Heart left ventricle (tissue), 16 donors: Measurements from ENCODE around the gene SLC25A21. TPM values are rescaled to one million over a fixed set of nuclear protein-coding genes. Genes with fewer than 3 reads are reported as not detected.

Source experiments
- ATAC-seq, 4 donors: fragments of 200-7000 bp; cut with Tn5 transposase; one replicate each; pipeline ENCODE4 v1.9.1; 2020 to 2022; ENCODE audit warnings: moderate library complexity in 4 of 4, mild to moderate bottlenecking in 3 of 4, moderate number of reproducible peaks in 1 of 4
- DNase-seq, 5 donors: peaks; one replicate each; pipeline ENCODE4 v3.0.0-alpha.2; 2020
- H3K27ac ChIP-seq, 12 donors: fragments of 200-600 bp; sonication (generic) in 4 of 12; one replicate each; pipeline versions ENCODE4 v1.5.0 to v1.8.0; 2016 to 2022; ENCODE audit warnings: mild to moderate bottlenecking in 2 of 12
- H3K27me3 ChIP-seq, 9 donors: fragments of 200-600 bp; sonication (generic) in 2 of 9; one replicate each; pipeline versions ENCODE4 v1.5.1 to v1.8.0; 2016 to 2022; ENCODE audit warnings: mild to moderate bottlenecking in 3 of 9
- H3K36me3 ChIP-seq, 9 donors: fragments of 200-600 bp; sonication (generic) in 2 of 9; one replicate each; pipeline versions ENCODE4 v1.5.0 to v1.8.0; 2018 to 2022; ENCODE audit warnings: mild to moderate bottlenecking in 2 of 9
- H3K4me1 ChIP-seq, 12 donors: fragments of 200-600 bp; sonication (generic) in 4 of 12; one replicate each; pipeline versions ENCODE4 v1.5.0 to v1.8.0; 2016 to 2022; ENCODE audit warnings: mild to moderate bottlenecking in 3 of 12
- H3K4me3 ChIP-seq, 12 donors: fragments of 200-600 bp; sonication (generic) in 4 of 12; one replicate each; pipeline versions ENCODE4 v1.5.0 to v1.8.0; 2017 to 2022; ENCODE audit warnings: mild to moderate bottlenecking in 9 of 12, moderate library complexity in 4 of 12
- H3K9me3 ChIP-seq, 12 donors: fragments of 200-600 bp; sonication (generic) in 4 of 12; one replicate each; pipeline versions ENCODE4 v1.5.0 to v1.8.0; 2016 to 2022; ENCODE audit warnings: mild to moderate bottlenecking in 1 of 12
- CTCF ChIP-seq, 12 donors: fragments of 200-600 bp; sonication (generic) in 4 of 12; IDR thresholded peaks; one replicate each; pipeline versions ENCODE4 v1.5.0 to v1.8.0; 2018 to 2022; ENCODE audit warnings: antibody characterized with exemption in 12 of 12, mild to moderate bottlenecking in 5 of 12
- POLR2A ChIP-seq, 2 donors: fragments of 450-650 bp; IDR thresholded peaks; one replicate each; pipeline ENCODE4 v1.6.1; 2017; ENCODE audit warnings: antibody characterized with exemption in 2 of 2, mild to moderate bottlenecking in 2 of 2, moderate library complexity in 2 of 2
- WGBS, 4 donors: extraction: QIAGEN DNeasy Blood & Tissue Kit in 2 of 4; methylation state at CpG; one replicate each; pipeline versions ENCODE4 v1.1.5 to v1.1.7; 2013 to 2018; 5-methylcytosine and 5-hydroxymethylcytosine counted together
- intact Hi-C, 10 donors: fragments of 100-400 bp; cut with DNase I; formaldehyde crosslinking; loops; one replicate each; pipeline versions ENCODE4 v1.11.1 to v1.14.2; 2022
- polyA plus RNA-seq, 2 donors: library from polyadenylated mRNA; stranded (reverse); fragments of 200-250 nt; gene quantifications; one replicate each; pipeline ENCODE4 v1.2.3, GENCODE V29; 2013
- total RNA-seq, 9 donors: library from RNA; depleted of rRNA in 2 of 9; stranded (reverse); fragments of >200 nt in 2 of 9; fragmentation: NEBNext Ultra II Directional in 3 of 9; extraction: Animal tissue kit (Norgen Biotek cat#: 25700) in 3 of 9; gene quantifications; one replicate each; pipeline versions ENCODE4 v1.1.0 to v1.2.4, GENCODE V29; 2016 to 2023
- donor health status: ischemic (EF 13 %, LVEDD 7.1; RV severe dilation, severe dysfunction).
- donor health status: healthy with polysubstance abuse.
- donor health status: DM: no; HTN: yes; CAD: no.
- donor health status: DM: no; HTN: no; CAD: no.
- donor health status: ischemic (EF 25% LVEDD 6.9; RV normal size, moderate dysfunction).
- donor health status: ischemic (EF 25% LVEDD 5.7; RV mildly dilated, moderate dysfunction).
- donor health status: healthy.
- donor health status: DM: yes; HTN: yes; CAD: no.
- donor health status: ischemic (EF 35%, LVEDD 5.7; RV mildly dilated, moderate dysfunction).
- donor health status: nonischemic (EF 11% LVEDD 7.7; RV severe dilation, severe dysfunction).
- donor health status: DM: yes; HTN: yes; CAD: no.
- donor health status: PGD.
- donor health status: ischemic (EF 29% LVEDD 5.4; RV normal size, mild dysfunction).
- donor health status: nonischemic (EF 23%, LVEDD 6.1; RV moderate dilation, normal function).

The SLC25A21 gene
- total and polyA plus RNA-seq, 11 donors, result 0.12 to 1.6 (median 0.24) TPM; not detected in 1

GRCh38 chr14:36659010-36659821 lies 513.2 kb downstream of the SLC25A21 start:
- peak overlapping the region in 2 of 12 donors; percentile 8 to 11 for H3K4me3 ChIP-seq
- ATAC-seq (no peak), DNase-seq (no peak)
- H3K4me1 ChIP-seq, result peaks cover 0 to 71% (median 44%) of the 10 kb centered on the region in 12 donors
- intact Hi-C loops, result loop anchor here in 2 of 10 donors (10.0 kb wide), 3 partner anchors 286 to 496 kb away; no protein-coding TSS in a partner anchor
- H3K27ac ChIP-seq, result no peak overlapping the region
- H3K9me3 ChIP-seq, result no peaks in the 10 kb centered on the region
- no peak for TF ChIP-seq CTCF (IDR thresholded peaks at IDR 0.05)
- TF ChIP-seq POLR2A (IDR thresholded peaks at IDR 0.05), result no peak
- H3K27me3 ChIP-seq, result peaks cover 86 to 100% (median 100%) of the 10 kb centered on the region in 9 donors
- H3K36me3 ChIP-seq, result no peaks in the 10 kb centered on the region
- 5 to 8% (median 7%) methylated on average over 28 to 35 of the region's 35 CpGs for WGBS, 4 donors

- TF ChIP-seq POLR2A (IDR thresholded peaks at IDR 0.05), result no peak
- TF ChIP-seq CTCF (IDR thresholded peaks at IDR 0.05), result no peak
- H3K27me3 ChIP-seq, result peaks cover 90 to 100% (median 100%) of the 10 kb centered on the region in 9 donors
- 4 to 11% (median 5%) methylated on average over 32 to 55 of the region's 55 CpGs for WGBS, 4 donors
- H3K4me3 ChIP-seq, result peak overlapping the region in 1 of 12 donors; percentile 8
- ATAC-seq, result no peak
- no peak overlapping the region for H3K27ac ChIP-seq
- no peaks in the 10 kb centered on the region for H3K9me3 ChIP-seq
- H3K4me1 ChIP-seq, result peaks cover 0 to 63% (median 35%) of the 10 kb centered on the region in 12 donors
- no peak for DNase-seq
- no peaks in the 10 kb centered on the region for H3K36me3 ChIP-seq
- intact Hi-C loops, result loop anchor here in 2 of 10 donors (10.0 kb wide), 3 partner anchors 286 to 496 kb away; no protein-coding TSS in a partner anchor
Measured at GRCh38 chr14:36658123-36659009, 514.0 kb downstream of the SLC25A21 start.

- Histone ChIP-seq H3K4me1 (peaks cover 0 to 55% (median 28%) of the 10 kb centered on the region in 12 donors), H3K9me3 (no peaks in the 10 kb centered on the region), H3K27me3 (peaks cover 90 to 100% (median 100%) of the 10 kb centered on the region in 9 donors), H3K27ac (no peak overlapping the region), H3K4me3 (peak overlapping the region in 11 of 12 donors; percentile 14 to 39 (median 29)), H3K36me3 (no peaks in the 10 kb centered on the region)
- 2 to 3% (median 2%) methylated on average over 31 to 55 of the region's 55 CpGs for whole genome bisulfite sequencing, 4 donors
- no peak for TF ChIP-seq CTCF (IDR thresholded peaks at IDR 0.05)
- TF ChIP-seq POLR2A (IDR thresholded peaks at IDR 0.05), result no peak
- ATAC-seq (no peak), DNase-seq (no peak)
- intact Hi-C loops, result loop anchor here in 2 of 10 donors (10.0 kb wide), 3 partner anchors 287 to 497 kb away; no protein-coding TSS in a partner anchor
Measured at GRCh38 chr14:36657399-36658122, 514.8 kb downstream of the SLC25A21 start.
